ENCODE data around the gene RBM44. TPM values are rescaled to one million over a fixed set of nuclear protein-coding genes. Genes with fewer than 3 reads are reported as not detected.
"Not testable (repeated sequence)": the region's sequence is repeated elsewhere in the genome, so short reads cannot be mapped to it uniquely, and the experiment has no call there.

Gene RBM44
- total RNA-seq, 1 experiment from 2014 or later = 0.06 TPM

- DNase-seq (ENCODE audit: low read depth) = not testable (repeated sequence)
Measured at GRCh38 chr2:237848940-237849339, 50.4 kb downstream of the RBM44 start.

DNA sequence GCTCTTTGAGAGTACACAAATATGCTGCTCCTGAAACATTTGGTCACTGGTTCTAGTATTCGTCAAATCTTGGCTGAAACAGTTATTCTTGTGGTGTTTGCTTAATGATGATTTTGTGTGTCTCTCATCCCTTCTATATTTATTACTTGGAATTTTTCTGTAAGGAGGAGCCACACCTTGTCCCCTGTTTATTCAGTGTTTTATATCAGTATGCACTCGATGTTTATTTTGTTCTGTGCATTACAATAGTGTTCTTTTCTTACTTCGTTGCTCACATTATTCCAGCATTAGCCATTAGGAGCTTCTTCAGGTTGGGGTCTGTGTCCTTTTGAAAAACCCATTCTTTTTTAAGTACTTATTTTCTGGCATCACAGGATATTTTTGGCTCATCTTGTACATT lies 55.7 kb downstream of the RBM44 start:
- no peak for DNase-seq (ENCODE audit: low read depth)

DNA sequence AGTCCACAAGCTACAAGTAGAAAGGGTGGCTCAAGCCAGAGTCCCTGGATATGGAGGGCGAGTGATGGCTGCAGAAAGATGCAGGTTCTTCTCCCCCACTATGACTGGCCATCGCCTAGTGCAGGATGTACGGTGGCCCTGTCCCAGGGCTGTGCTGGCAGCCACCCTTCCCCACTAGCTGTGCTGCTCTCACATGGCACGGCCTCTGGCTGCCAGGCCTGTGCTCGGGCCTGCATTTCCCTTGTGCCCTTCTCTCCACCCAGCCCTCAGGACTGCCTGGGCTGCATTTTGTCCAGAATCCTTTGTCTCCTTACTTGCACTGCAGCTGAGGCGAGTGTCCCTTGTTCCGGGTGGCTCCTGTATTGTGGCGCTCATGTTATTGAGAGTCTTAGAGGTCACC lies 59.2 kb downstream of the RBM44 start:
- DNase-seq (ENCODE audit: low read depth) = no peak

GRCh38 chr2:237858294-237859081 lies 59.9 kb downstream of the RBM44 start:
- DNase-seq (ENCODE audit: low read depth) = peak; percentile 83

GRCh38 chr2:237859082-237859433 lies 60.5 kb downstream of the RBM44 start:
- no peak for DNase-seq (ENCODE audit: low read depth)

DNA sequence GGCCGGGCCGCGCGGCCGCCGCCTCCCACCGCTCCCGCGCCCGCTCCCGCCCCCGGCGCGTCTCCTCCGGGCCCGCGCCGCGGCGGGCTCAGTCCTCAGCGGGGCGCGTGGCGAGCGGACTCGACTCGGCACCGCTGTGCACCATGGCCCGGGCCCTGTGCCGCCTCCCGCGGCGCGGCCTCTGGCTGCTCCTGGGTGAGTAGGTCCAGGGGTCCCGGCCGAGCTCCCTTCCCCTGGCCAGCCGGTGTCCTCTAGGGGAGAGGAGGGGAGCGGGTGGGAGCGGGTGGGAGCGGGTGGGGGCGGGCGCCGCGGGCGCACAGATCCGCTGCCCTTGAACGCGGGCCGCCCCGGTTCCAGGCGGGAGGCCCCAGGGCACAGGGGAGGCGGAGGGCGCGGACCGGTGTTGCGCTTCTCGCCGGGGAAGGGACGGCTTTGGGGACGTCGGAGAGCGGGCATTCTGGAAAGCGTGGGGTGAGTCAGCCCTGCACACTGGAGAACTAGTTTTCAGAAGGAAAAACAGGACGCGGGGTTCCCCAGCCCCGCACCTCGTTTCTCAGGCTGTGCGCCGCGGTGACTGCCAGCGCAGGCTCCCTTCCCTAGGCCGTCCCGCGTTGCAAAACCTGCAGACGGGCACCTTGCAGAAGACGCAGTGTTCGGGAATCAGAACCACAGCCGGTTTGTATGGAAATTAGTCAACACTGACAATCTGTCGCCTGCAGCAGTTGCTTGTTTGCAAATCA lies 61.1 kb downstream of the RBM44 start, which contains the start of gene RAMP1:
TSS of gene RAMP1 (plus strand) at position 91 of the 740 bp plus-strand sequence. CDS start at position 144, 53 bp downstream.
- DNase-seq (ENCODE audit: low read depth) = peak; percentile 29

- DNase-seq (ENCODE audit: low read depth) = no peak
Measured at GRCh38 chr2:237860273-237860935, 61.8 kb downstream of the RBM44 start.

- DNase-seq (ENCODE audit: low read depth) = no peak
Measured at GRCh38 chr2:237861875-237862527, 63.4 kb downstream of the RBM44 start.

- no peak for DNase-seq (ENCODE audit: low read depth)
Measured at GRCh38 chr2:237862528-237862895, 63.9 kb downstream of the RBM44 start.

GRCh38 chr2:237863102-237863511 lies 64.5 kb downstream of the RBM44 start:
- DNase-seq (ENCODE audit: low read depth) = no peak

DNA sequence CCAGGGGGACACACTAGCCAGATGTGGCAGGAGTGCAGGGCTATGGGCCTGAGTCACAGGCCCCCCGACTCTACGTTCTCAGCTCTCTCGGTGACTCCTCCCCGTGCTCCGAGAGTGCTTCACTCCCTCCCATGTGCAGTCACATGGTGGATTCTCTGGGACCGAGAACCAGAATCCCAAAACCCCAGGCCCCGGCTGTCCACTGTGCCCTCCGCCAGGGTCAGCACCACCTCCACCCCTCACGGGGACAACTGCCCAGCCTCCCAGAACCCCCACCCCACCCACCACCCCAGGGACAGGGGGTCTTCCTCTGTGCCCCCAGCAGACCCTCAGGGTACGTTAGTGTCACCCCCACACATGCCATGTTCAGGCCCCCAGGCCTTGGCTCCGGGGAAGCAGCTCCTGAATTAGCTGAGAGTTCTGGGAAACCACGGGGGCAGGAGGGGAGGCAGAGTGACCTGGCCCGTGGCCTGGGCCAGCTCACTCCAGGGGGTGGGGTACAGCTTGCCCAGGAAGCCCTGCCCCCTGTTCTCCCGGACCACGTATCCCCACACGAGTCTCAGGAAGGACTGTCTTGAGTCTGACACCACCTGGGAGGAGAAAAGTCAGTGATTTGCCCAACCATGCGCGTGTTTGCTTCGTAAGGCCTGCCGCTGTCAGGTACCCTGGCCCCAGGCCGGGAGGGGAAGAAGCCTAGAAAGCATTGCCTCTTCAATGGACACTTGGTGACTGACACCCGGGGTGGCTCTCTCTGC lies 65.3 kb downstream of the RBM44 start:
- no peak for DNase-seq (ENCODE audit: low read depth)

GRCh38 chr2:237864444-237864931 lies 65.9 kb downstream of the RBM44 start:
- no peak for DNase-seq (ENCODE audit: low read depth)

GRCh38 chr2:237864940-237865622 lies 66.5 kb downstream of the RBM44 start:
- peak; percentile 83 for DNase-seq (ENCODE audit: low read depth)

- DNase-seq (ENCODE audit: low read depth) = peak; percentile 52
Measured at GRCh38 chr2:237865623-237866041, 67.1 kb downstream of the RBM44 start.

DNA sequence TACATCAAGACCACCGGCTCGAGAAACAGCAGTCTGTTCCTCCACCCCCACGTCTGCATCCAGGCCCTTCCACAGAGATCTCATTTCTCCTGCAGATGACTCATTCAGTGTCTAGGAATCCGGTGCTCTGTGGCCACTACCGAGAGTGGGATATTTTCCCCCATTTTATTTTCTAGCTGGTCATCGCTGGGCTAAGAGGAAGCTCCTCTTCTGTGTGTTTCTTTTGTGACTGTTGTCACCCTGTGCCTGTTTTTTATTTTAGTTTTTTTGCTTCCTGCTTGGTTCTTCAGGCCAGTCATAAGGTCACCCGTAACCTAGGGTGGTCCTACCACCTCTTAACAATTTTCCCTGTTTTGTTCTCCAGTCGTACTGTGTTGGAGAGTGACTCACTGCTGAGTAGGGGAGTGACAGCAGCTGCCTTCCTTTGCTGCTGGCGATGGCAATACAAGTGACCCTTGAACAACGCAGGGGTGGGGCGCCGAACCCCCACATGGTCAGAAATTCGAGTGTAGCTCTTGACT lies 67.6 kb downstream of the RBM44 start:
- peak; percentile 71 for DNase-seq (ENCODE audit: low read depth)

- DNase-seq (ENCODE audit: low read depth) = no peak
Measured at GRCh38 chr2:237867465-237867864, 68.9 kb downstream of the RBM44 start.

DNA sequence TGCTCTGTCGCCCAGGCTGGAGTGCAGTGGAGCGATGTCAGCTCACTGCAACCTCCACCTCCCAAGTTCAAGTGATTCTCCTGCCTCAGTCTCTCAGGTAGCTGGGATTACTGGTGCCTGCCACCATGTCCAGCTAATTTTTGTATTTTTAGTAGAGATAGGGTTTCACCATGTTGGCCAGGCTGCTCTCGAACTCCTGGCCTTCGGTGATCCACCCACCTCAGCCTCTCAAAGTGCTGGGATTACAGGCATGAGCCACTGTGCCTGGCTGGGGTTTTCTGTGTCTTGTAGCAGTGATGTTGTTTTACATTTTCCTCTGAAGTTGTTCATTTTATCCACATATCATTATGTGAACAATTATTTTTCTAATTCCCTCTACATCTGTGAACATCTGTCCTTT lies 69.5 kb downstream of the RBM44 start:
- not testable (repeated sequence) for DNase-seq (ENCODE audit: low read depth)

DNA sequence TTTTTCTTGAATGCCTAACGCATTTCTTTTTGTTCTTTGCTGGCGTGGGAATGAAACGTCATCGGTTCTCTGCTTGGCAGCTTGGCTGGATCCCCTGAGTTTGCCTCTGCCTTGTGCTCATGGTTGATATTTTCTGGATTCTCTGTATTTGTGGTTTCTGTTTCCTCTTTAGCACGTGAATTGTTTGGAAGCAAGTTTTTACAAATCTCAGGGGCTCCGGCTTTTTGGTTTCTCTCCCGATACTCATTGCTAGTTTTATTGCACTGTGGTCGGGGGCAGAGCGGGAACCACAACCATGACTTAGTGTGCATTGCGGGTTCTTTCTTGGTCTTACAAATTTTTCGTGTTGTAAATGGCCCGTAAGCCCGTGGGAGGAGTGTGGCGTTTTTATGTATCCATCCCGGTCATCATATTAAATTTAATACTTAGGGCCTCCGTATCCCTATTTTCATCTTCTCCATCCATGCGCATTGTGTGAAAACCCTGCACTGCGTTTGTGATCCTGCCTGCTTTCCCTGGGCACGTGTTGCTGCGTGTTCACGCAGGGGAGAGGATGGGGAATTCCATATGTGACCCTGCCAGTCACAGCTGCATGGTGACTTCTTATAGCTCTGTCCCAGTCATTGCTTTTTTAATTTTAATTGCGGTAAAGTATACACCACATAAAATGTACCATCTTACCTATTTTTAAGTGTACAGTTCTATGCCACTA lies 70.2 kb downstream of the RBM44 start:
- DNase-seq (ENCODE audit: low read depth) = no peak

DNA sequence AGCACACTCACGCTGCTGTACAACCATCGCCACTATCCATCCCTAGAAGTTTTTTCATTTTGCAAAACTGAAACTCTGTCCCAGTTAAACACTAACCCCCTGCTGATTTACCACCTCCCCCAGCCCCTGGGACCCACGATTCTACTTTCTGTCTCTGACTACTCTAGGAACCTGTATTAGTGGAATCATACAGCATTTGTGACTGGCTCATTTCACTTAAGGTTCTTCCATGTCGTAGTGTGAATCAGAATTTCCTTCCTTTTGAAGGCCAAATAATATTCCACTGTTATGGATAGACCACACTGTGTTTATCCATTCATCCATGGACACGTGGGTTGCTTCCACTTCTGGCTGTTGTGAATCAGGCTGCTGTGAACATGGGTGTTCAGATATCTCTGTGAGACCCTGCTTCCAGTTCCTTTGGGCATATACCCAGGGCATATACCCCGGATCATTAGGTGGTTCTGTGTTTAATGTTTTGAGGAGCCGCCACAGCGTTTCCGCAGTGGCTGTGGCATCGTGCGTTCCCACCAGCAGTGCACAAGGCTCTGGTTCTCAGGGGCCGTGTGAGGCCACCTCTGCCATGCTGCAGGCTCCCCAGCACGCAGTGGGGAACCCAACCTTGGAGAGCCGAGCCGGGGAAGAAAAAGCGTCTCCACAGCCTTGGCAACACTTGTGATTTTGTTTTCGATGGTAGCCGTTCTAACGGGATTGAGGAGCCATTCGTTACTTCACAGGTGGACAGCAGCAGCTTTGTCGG lies 70.9 kb downstream of the RBM44 start:
- no peak for DNase-seq (ENCODE audit: low read depth)

Data from Daoy (cell line).